NK-92 (cell line): Measurements from ENCODE around the gene PRMT5.

Source experiments
- DNase-seq: peaks from one replicate; lab custom pipeline; 2025; ENCODE audit not compliant: unreplicated experiment; lab: John Stamatoyannopoulos, UW

PRMT5 gene

DNA sequence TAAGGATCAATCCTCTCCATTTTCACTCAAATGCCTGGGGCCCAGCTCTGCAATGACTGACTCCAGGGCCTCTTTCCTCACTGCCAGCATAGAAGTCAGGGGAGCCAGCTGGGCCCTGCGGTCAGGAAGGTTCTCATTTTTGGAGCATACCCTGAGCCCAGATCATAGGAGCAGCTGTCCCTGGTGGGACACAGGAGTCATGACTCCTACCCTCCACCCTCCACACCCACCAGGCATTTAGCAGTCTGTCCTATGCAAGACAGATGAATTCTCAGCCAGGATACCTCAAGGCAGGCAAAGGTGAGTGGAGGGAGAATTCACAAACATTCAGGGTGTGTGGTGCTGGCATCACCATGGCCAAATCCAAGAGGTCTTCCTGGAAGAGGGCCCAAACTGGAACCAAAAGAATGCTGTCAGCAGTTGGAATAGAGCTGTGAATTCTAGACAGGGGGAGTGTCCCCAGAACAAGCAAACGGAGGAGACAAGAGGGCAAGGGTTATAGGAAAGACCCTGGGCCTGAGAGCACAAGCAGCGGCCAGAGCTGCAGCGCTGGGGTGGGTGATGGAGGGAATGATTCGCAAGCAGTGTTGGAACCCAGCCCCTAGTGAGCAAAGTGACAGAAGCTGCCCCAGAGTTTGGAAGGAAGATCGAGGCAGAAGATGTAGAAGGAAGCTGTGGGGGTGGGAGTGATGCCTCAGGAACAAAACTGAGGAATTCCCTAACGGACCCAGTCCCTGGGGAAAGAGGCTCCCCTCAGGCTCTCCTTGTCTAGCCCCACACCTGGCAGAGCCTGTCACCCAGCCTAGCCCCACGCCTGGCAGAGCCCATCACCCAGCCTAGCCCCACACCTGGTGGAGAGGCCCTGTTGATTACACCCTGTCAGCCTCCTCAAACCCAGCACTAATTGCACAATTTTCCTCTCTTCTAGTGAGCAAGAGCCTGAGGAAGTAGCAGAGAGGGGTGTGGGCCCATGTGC is 50.6 kb downstream of the PRMT5 start:
- no peak for DNase-seq

DNA sequence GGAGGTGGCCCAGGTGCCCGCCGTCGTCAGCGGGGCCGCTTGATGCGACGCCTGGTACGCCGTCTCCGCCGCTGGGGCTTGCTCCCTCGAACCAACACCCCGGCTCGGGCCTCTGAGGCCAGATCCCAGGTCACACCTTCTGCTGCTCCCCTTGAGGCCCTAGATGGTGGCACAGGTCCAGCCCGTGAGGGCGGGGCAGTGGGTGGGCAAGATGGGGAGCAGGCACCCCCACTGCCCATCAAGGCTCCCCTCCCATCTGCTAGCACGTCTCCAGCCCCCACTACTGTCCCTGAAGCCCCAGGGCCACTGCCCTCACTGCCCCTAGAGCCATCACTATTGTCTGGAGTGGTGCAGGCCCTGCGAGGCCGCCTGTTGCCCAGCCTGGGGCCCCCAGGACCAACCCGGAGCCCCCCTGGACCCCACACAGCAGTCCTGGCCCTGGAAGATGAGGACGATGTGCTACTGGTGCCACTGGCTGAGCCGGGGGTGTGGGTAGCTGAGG is 52.1 kb downstream of the PRMT5 start:
- DNase-seq = no peak

DNA sequence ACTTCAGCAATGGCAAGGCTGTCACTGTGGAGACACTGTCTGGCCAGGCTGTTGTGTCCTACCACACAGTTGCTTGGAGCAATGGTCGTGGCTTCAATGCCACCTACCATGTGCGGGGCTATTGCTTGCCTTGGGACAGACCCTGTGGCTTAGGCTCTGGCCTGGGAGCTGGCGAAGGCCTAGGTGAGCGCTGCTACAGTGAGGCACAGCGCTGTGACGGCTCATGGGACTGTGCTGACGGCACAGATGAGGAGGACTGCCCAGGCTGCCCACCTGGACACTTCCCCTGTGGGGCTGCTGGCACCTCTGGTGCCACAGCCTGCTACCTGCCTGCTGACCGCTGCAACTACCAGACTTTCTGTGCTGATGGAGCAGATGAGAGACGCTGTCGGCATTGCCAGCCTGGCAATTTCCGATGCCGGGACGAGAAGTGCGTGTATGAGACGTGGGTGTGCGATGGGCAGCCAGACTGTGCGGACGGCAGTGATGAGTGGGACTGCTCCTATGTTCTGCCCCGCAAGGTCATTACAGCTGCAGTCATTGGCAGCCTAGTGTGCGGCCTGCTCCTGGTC is 53.3 kb downstream of the PRMT5 start:
- DNase-seq = no peak

DNA sequence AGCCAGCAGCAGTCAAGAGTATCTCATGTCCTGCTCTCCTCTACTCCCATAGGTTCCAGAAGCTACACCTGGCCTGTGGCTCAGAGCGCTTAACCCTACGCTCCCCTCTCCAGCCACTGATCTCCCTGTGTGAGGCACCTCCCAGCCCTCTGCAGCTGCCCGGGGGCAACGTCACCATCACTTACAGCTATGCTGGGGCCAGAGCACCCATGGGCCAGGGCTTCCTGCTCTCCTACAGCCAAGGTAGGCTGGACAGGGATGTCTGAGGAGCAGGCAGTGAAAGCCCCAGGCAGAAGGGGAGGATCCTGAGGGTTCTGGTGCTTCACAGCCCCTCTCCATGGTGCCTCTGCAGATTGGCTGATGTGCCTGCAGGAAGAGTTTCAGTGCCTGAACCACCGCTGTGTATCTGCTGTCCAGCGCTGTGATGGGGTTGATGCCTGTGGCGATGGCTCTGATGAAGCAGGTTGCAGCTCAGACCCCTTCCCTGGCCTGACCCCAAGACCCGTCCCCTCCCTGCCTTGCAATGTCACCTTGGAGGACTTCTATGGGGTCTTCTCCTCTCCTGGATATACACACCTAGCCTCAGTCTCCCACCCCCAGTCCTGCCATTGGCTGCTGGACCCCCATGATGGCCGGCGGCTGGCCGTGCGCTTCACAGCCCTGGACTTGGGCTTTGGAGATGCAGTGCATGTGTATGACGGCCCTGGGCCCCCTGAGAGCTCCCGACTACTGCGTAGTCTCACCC is 54.0 kb downstream of the PRMT5 start:
- no peak for DNase-seq

DNA sequence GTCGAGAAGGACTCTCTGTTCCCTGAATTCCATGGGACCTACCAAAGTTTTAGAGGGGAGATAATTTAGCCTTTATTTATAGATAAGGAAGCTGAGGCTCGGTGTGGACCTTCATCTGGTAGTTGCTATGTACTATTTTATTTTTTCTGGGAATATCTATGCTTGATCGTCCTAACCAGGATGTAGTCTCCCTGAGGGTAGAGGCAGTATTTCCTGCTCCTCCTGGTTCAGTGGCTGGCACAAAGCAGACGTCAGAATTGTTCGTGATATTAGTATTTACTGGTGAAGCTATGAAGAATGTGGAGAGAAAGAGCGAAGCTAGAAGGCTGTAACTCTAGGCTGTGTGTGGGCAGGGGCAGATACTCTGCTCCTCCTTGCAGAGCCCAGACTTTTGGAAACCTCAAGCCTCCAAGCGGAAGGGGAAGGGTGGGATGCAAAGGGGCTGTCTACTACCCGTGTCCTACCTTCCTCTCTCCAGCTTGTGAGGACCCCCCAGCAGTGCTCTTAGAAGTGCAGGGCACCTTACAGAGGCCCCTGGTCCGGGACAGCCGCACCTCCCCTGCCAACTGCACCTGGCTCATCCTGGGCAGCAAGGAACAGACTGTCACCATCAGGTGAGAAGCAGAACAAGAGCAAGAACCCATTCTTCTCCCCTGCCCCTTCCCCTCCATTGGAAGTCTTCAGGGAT is 56.2 kb downstream of the PRMT5 start:
- DNase-seq = no peak

DNA sequence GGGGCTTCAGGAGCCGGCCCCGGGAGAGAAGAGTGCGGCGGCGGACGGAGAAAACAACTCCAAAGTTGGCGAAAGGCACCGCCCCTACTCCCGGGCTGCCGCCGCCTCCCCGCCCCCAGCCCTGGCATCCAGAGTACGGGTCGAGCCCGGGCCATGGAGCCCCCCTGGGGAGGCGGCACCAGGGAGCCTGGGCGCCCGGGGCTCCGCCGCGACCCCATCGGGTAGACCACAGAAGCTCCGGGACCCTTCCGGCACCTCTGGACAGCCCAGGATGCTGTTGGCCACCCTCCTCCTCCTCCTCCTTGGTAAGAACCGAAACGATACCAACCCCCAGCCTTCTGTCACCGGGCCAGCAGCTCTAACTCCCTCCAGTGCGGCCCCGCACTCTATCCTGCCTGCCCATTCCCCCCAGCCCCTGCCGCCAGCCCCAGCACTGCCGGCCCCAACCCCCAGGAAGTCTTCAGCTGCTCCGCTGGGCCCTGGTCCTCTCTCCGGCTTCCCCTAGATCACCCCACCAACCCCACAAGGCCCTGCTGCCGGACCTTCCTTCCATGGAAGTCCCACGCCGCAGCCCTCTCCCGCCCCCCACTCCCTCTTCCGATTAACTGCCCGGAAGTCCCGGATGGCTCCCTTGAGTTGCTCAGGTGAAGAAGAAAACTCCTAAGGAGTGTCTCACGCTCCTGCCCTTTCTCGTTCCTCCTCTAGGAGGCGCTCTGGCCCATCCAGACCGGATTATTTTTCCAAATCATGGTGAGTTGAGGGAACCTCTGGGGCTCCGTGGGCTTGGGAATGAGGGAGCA is 56.9 kb downstream of the PRMT5 start:
- no peak for DNase-seq

DNA sequence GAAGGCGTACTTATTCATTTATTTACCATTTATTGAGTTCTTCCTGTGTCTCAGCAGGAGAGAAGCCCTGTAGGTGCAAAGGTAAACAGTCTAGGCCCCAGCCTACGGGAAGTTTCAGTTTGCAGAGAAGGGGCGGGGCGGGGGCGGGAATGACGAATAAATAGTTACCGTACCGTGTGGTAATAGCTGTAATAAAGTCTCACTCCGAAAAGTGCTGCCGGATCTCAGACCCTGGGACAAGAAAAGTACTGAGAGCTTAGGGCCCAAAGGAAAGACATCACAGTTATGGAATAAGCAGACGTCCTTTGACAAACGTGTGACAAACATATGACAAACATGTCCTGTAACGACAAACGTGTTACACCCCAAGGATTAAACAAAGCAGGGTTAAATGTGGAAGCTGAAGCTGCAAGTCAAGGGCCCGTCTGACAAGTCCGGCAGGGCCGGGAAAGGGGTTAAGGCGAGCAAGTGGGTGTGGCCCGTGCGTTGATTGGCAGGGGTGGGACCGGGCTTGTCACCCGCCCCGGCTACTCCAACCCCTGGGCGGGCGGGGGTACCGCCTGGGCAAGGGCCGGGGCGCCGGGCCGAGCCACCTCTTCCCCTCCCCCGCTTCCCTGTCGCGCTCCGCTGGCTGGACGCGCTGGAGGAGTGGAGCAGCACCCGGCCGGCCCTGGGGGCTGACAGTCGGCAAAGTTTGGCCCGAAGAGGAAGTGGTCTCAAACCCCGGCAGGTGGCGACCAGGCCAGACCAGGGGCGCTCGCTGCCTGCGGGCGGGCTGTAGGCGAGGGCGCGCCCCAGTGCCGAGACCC is 57.7 kb downstream of the PRMT5 start, which contains the start of gene LRP10:
TSS of gene LRP10 (plus strand) at position 517 of the 809 bp plus-strand sequence. CDS start 564 bp downstream, outside the sequence.
- DNase-seq = no peak

DNA sequence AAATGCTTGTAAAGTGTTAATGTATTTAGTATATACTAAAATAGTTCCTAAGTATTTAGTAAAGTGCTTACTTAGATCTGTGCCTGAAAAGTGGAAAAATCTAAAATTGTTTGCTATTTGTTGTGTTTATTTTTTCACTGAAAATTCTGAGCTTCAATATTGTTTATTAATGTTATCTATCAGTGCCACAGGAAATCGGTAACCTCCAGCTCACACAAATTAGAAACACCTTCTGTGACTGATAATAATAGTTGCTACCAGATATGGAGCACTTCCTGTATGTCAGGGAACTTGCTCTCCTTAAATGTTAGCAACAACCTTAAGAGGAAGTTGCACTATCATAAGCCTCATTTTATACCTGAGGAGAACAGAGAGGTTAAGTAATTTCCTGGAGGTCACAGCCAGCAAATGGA is 58.4 kb downstream of the PRMT5 start:
- no peak for DNase-seq
